WTC11 (cell line): ENCODE data around the gene MYLK2. TPM values are rescaled to one million over a fixed set of nuclear protein-coding genes. Genes with fewer than 3 reads are reported as not detected.

Experiments used
- ATAC-seq: fragments of 200-7000 bp; cut with Tn5 transposase; 2 replicates; pipeline ENCODE4 v1.10.0; 2021; ENCODE audit warnings: mild to moderate bottlenecking, moderate library complexity
- CTCF ChIA-PET: fragments of 300-600 bp; sonication (Branson Sonifier 250); formaldehyde crosslinking; loops from one replicate; lab custom pipeline; 2021; ENCODE audit warnings: antibody characterized with exemption; lab: Charles Lee
- POLR2A ChIA-PET: fragments of 350-600 bp; sonication (Branson Sonifier 250); formaldehyde crosslinking; loops from one replicate; lab custom pipeline; 2021; ENCODE audit warnings: antibody characterized with exemption; lab: Charles Lee
- DNase-seq: peaks from one replicate; pipeline ENCODE4 v3.0.0; 2021; ENCODE audit warnings: low spot score
- H3K27ac Mint-ChIP-seq: 2 replicates; pipeline ENCODE4 v1.8.0; 2021; ENCODE audit warnings: mixed read lengths
- H3K27me3 Mint-ChIP-seq: 2 replicates; pipeline ENCODE4 v1.8.0; 2021; ENCODE audit warnings: low read depth, mild to moderate bottlenecking, moderate library complexity, mixed read lengths
- H3K36me3 Mint-ChIP-seq: 2 replicates; pipeline ENCODE4 v1.8.0; 2021; ENCODE audit warnings: mixed read lengths
- H3K4me1 Mint-ChIP-seq: 2 replicates; pipeline ENCODE4 v1.8.0; 2022; ENCODE audit warnings: mixed read lengths
- H3K4me3 Mint-ChIP-seq: 2 replicates; pipeline ENCODE4 v1.8.0; 2021; ENCODE audit warnings: mild to moderate bottlenecking, moderate library complexity, mixed read lengths
- H3K9me3 Mint-ChIP-seq: 2 replicates; pipeline ENCODE4 v1.8.0; 2021; ENCODE audit warnings: mixed read lengths
- AFF4 ChIP-seq: sonication (generic); formaldehyde crosslinking; IDR thresholded peaks from 2 replicates; pipeline ENCODE4 v1.8.1; 2023; ENCODE audit warnings: mild to moderate bottlenecking, missing genetic modification reagents, borderline replicate concordance
- ATF3 ChIP-seq: sonication (generic); formaldehyde crosslinking; conservative IDR thresholded peaks from 2 replicates; pipeline ENCODE4 v1.8.1; 2022; ENCODE audit warnings: mild to moderate bottlenecking, missing genetic modification reagents
- E2F5 ChIP-seq: sonication (generic); formaldehyde crosslinking; IDR thresholded peaks from 2 replicates; pipeline ENCODE4 v1.8.1; 2022; ENCODE audit warnings: mild to moderate bottlenecking, moderate library complexity, missing genetic modification reagents
- ESRRA ChIP-seq: sonication (generic); formaldehyde crosslinking; IDR thresholded peaks from 2 replicates; pipeline ENCODE4 v1.8.1; 2022; ENCODE audit warnings: mild to moderate bottlenecking, missing genetic modification reagents, borderline replicate concordance
- FOXJ3 ChIP-seq: sonication (generic); formaldehyde crosslinking; IDR thresholded peaks from 2 replicates; pipeline ENCODE4 v1.9.0; 2021; ENCODE audit warnings: missing genetic modification reagents, mild to moderate bottlenecking, borderline replicate concordance
- FOXP4 ChIP-seq: sonication (generic); formaldehyde crosslinking; IDR thresholded peaks from 2 replicates; pipeline ENCODE4 v1.8.0; 2022; ENCODE audit warnings: mild to moderate bottlenecking, missing genetic modification reagents
- MXD4 ChIP-seq: fragments of 250-450 bp; sonication (Bioruptor Pico); IDR thresholded peaks from 2 replicates; pipeline ENCODE4 v1.8.0; 2021; ENCODE audit warnings: mild to moderate bottlenecking, moderate library complexity, borderline replicate concordance
- NR1H2 ChIP-seq: sonication (generic); formaldehyde crosslinking; IDR thresholded peaks from 2 replicates; pipeline ENCODE4 v1.9.0; 2021; ENCODE audit warnings: mild to moderate bottlenecking, moderate library complexity, missing genetic modification reagents
- NR2C2 ChIP-seq: sonication (generic); formaldehyde crosslinking; IDR thresholded peaks from 2 replicates; pipeline ENCODE4 v1.8.0; 2022; ENCODE audit warnings: mild to moderate bottlenecking, missing genetic modification reagents
- OVOL2 ChIP-seq: fragments of 250-450 bp; sonication (Bioruptor Pico); IDR thresholded peaks from 2 replicates; pipeline ENCODE4 v1.9.0; 2021; ENCODE audit warnings: mild to moderate bottlenecking, borderline replicate concordance
- PRDM15 ChIP-seq: sonication (generic); formaldehyde crosslinking; IDR thresholded peaks from 2 replicates; pipeline ENCODE4 v1.8.0; 2022; ENCODE audit warnings: missing genetic modification reagents
- SMAD4 ChIP-seq: sonication (generic); formaldehyde crosslinking; IDR thresholded peaks from 2 replicates; pipeline ENCODE4 v1.8.0; 2022; ENCODE audit warnings: mild to moderate bottlenecking, missing genetic modification reagents
- TEAD1 ChIP-seq: sonication (generic); formaldehyde crosslinking; IDR thresholded peaks from 2 replicates; pipeline ENCODE4 v1.8.0; 2022; ENCODE audit warnings: mild to moderate bottlenecking, missing genetic modification reagents
- ZNF138 ChIP-seq: sonication (generic); formaldehyde crosslinking; conservative IDR thresholded peaks from 2 replicates; pipeline ENCODE4 v1.8.1; 2022; ENCODE audit warnings: mild to moderate bottlenecking, moderate library complexity, missing genetic modification reagents
- ZNF512 ChIP-seq: sonication (generic); formaldehyde crosslinking; IDR thresholded peaks from 2 replicates; pipeline ENCODE4 v1.8.1; 2022; ENCODE audit warnings: missing genetic modification reagents, borderline replicate concordance
- ZNF532 ChIP-seq: fragments of 250-450 bp; sonication (Bioruptor Pico); IDR thresholded peaks from 2 replicates; pipeline ENCODE4 v1.9.0; 2021; ENCODE audit warnings: mild to moderate bottlenecking, borderline replicate concordance
- total RNA-seq: library from RNA; stranded (reverse); gene quantifications from 3 replicates; pipeline ENCODE4 v1.2.3, GENCODE V29; 2021

MYLK2 gene
- total RNA-seq, 1 experiment from 2014 or later, result 0.28 TPM

- no peak for TF ChIP-seq AFF4 (CRISPR knock-in tag)
- TF ChIP-seq SMAD4 (CRISPR knock-in tag), result no peak
- no peak for TF ChIP-seq TEAD1 (CRISPR knock-in tag)
- TF ChIP-seq MXD4 (CRISPR knock-in tag), result no peak
- TF ChIP-seq ESRRA (CRISPR knock-in tag), result no peak
- TF ChIP-seq OVOL2 (CRISPR knock-in tag), result no peak
- no peak for TF ChIP-seq FOXJ3 (CRISPR knock-in tag)
- TF ChIP-seq ZNF512, result no peak
- no peak for TF ChIP-seq ATF3
- TF ChIP-seq E2F5, result no peak
- no peak for TF ChIP-seq ZNF532 (CRISPR knock-in tag)
These were observed 3.6 kb upstream of the MYLK2 start (continued) for GRCh38 chr20:31815408-31816188.

GRCh38 chr20:31816221-31816620 lies 2.9 kb upstream of the MYLK2 start:
- POLR2A ChIA-PET, result no interaction called here
- DNase-seq (no peak), ATAC-seq (no peak)
- Mint-ChIP-seq H3K27me3 (no peaks in the 10 kb centered on the region), H3K27ac (no peak overlapping the region), H3K36me3 (no peaks in the 10 kb centered on the region), H3K9me3 (no peaks in the 10 kb centered on the region), H3K4me1 (peaks cover 5% of the 10 kb centered on the region), H3K4me3 (no peak overlapping the region)
- CTCF ChIA-PET, result interaction anchor here (0.5 to 3.5 kb wide), 7 partner anchors 20 to 275 kb away, joined by 3 to 23 read pairs (median 4); no protein-coding TSS in a partner anchor
- TF ChIP-seq ZNF138 (CRISPR knock-in tag), result no peak
- TF ChIP-seq PRDM15 (CRISPR knock-in tag), result no peak
- TF ChIP-seq NR2C2 (CRISPR knock-in tag), result no peak
- TF ChIP-seq FOXP4 (CRISPR knock-in tag), result no peak
- no peak for TF ChIP-seq NR1H2
- TF ChIP-seq ESRRA (CRISPR knock-in tag), result no peak
